ENCODE data around the gene HNRNPA0.

DNA sequence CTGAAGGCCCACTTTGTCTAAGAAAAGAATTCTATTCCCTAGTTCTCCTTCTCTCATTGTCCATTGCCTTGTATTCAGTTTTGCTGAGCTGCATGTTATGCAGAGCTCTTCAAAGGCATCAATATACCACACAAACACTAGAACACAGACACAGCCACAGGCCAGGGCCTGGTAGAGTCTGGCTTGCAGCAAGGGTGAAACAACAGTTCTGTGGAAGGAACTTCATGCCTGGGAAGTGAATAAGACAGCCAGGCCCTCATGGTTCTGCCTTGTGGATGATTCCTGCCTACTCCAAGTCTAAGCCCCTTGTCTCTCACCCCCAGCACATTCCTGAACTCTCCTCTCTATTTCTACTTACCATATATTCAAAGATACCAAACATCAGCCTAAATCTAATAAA is 49.1 kb downstream of the HNRNPA0 start:
- TF ChIP-seq EP300 (IDR thresholded peaks at IDR 0.05; ENCODE audit: borderline replicate concordance) (no peak), NFIC (IDR thresholded peaks at IDR 0.05) (no peak)
- TF ChIP-seq, protein P1, sequence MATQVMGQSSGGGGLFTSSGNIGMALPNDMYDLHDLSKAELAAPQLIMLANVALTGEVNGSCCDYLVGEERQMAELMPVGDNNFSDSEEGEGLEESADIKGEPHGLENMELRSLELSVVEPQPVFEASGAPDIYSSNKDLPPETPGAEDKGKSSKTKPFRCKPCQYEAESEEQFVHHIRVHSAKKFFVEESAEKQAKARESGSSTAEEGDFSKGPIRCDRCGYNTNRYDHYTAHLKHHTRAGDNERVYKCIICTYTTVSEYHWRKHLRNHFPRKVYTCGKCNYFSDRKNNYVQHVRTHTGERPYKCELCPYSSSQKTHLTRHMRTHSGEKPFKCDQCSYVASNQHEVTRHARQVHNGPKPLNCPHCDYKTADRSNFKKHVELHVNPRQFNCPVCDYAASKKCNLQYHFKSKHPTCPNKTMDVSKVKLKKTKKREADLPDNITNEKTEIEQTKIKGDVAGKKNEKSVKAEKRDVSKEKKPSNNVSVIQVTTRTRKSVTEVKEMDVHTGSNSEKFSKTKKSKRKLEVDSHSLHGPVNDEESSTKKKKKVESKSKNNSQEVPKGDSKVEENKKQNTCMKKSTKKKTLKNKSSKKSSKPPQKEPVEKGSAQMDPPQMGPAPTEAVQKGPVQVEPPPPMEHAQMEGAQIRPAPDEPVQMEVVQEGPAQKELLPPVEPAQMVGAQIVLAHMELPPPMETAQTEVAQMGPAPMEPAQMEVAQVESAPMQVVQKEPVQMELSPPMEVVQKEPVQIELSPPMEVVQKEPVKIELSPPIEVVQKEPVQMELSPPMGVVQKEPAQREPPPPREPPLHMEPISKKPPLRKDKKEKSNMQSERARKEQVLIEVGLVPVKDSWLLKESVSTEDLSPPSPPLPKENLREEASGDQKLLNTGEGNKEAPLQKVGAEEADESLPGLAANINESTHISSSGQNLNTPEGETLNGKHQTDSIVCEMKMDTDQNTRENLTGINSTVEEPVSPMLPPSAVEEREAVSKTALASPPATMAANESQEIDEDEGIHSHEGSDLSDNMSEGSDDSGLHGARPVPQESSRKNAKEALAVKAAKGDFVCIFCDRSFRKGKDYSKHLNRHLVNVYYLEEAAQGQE (IDR thresholded peaks at IDR 0.05; ENCODE audit: low read depth), result no peak
